VCaP (cell line): ENCODE data around the gene TJAP1.

Experiments used
- H3K27ac ChIP-seq: fragments of 450-650 bp; 2 replicates; pipeline ENCODE4 v1.5.1; 2017
- CTCF ChIP-seq: fragments of 450-650 bp; conservative IDR thresholded peaks from 2 replicates; pipeline ENCODE4 v1.5.1; 2017; ENCODE audit warnings: mild to moderate bottlenecking, moderate library complexity

The TJAP1 gene

GRCh38 chr6:43434943-43435342, 42.4 kb upstream of the TJAP1 start:
- no peak for TF ChIP-seq CTCF
- H3K27ac ChIP-seq = no peak overlapping the region

- TF ChIP-seq CTCF = no peak
- no peak overlapping the region for H3K27ac ChIP-seq
Measured at GRCh38 chr6:43435682-43436437, 41.5 kb upstream of the TJAP1 start.

GRCh38 chr6:43436577-43437282, 40.6 kb upstream of the TJAP1 start:
- no peak for TF ChIP-seq CTCF
- no peak overlapping the region for H3K27ac ChIP-seq

- no peak for TF ChIP-seq CTCF
- no peak overlapping the region for H3K27ac ChIP-seq
Measured at GRCh38 chr6:43437700-43438099, 39.7 kb upstream of the TJAP1 start.

- no peak for TF ChIP-seq CTCF
- H3K27ac ChIP-seq = no peak overlapping the region
Measured at GRCh38 chr6:43442935-43443334, 34.4 kb upstream of the TJAP1 start.

GRCh38 chr6:43444036-43444435, 33.3 kb upstream of the TJAP1 start:
- no peak overlapping the region for H3K27ac ChIP-seq
- TF ChIP-seq CTCF = no peak

- no peak for TF ChIP-seq CTCF
Measured at GRCh38 chr6:43444582-43444981, 32.8 kb upstream of the TJAP1 start.

More at GRCh38 chr6:43444582-43444981, 32.8 kb upstream of the TJAP1 start:
- H3K27ac ChIP-seq = no peak overlapping the region
